Fibroblast of villous mesenchyme (primary cell): ENCODE measurements around the gene UTP25. TPM values are rescaled to one million over a fixed set of nuclear protein-coding genes. Genes with fewer than 3 reads are reported as not detected.

Experiments
- DNase-seq: peaks from one replicate; pipeline ENCODE4 v3.0.0-alpha.2; 2010; ENCODE audit warnings: low read depth
- H3K4me3 ChIP-seq: 2 replicates; pipeline ENCODE4 v1.5.1; 2011; ENCODE audit warnings: low read depth, mild to moderate bottlenecking, low read length
- total RNA-seq: library from RNA; depleted of rRNA; stranded (reverse); fragments of >200 nt; gene quantifications from 2 replicates; pipeline ENCODE4 v1.2.3, GENCODE V29; 2012
- TF ChIP-seq, protein P1 (sequence below): IDR thresholded peaks from 2 replicates; pipeline ENCODE4 v1.5.1; 2012; ENCODE audit warnings: low read depth, mild to moderate bottlenecking, low read length; ENCODE audit not compliant: insufficient read depth

UTP25 gene
- total RNA-seq, 1 donor = 12.1 TPM

DNA sequence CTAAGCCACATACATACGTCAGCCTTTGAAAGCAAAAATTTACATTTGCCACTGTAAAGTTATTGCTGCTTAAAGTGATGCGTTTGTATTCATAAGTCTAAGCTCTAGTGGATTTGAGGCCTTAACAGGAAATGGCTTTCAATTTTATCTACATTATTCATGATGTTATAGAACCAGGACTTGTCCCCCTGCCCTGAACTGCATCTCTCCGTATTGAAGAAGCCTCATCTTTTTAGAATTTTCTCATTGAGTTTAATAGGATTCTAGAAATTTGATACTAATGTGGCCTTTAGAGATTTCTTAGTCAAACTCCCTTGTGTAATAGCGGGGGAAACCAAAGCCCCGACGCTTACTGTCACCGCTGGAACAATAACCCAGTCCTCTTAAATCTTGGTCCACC is 9.9 kb downstream of the UTP25 start:
- TF ChIP-seq, protein P1, sequence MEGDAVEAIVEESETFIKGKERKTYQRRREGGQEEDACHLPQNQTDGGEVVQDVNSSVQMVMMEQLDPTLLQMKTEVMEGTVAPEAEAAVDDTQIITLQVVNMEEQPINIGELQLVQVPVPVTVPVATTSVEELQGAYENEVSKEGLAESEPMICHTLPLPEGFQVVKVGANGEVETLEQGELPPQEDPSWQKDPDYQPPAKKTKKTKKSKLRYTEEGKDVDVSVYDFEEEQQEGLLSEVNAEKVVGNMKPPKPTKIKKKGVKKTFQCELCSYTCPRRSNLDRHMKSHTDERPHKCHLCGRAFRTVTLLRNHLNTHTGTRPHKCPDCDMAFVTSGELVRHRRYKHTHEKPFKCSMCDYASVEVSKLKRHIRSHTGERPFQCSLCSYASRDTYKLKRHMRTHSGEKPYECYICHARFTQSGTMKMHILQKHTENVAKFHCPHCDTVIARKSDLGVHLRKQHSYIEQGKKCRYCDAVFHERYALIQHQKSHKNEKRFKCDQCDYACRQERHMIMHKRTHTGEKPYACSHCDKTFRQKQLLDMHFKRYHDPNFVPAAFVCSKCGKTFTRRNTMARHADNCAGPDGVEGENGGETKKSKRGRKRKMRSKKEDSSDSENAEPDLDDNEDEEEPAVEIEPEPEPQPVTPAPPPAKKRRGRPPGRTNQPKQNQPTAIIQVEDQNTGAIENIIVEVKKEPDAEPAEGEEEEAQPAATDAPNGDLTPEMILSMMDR = no peak
- no peak for DNase-seq

DNA sequence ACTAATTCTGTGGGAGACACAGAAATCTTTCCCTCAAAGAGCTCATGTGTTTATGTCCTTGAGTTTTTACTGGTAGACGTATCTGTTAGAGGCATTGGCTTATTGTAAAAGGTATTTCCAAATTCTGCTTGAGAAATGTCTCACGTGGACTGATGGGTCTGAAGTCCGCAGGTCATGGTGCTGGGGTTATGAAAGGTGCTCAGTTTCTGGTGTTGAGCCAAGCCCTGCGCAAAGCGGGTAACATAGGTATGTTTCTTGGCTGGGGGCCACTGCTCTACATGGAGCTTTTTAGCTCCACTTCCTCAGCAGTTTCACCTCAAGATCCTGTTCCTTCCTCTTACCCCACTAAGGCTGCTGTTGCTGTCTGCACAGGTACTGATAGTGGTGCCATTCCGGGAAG is 10.8 kb downstream of the UTP25 start:
- no peak overlapping the region for H3K4me3 ChIP-seq
- no peak for DNase-seq
- TF ChIP-seq, protein P1 = no peak

More for the DNA sequence above, 9.9 kb downstream of the UTP25 start:
- no peak overlapping the region for H3K4me3 ChIP-seq

DNA sequence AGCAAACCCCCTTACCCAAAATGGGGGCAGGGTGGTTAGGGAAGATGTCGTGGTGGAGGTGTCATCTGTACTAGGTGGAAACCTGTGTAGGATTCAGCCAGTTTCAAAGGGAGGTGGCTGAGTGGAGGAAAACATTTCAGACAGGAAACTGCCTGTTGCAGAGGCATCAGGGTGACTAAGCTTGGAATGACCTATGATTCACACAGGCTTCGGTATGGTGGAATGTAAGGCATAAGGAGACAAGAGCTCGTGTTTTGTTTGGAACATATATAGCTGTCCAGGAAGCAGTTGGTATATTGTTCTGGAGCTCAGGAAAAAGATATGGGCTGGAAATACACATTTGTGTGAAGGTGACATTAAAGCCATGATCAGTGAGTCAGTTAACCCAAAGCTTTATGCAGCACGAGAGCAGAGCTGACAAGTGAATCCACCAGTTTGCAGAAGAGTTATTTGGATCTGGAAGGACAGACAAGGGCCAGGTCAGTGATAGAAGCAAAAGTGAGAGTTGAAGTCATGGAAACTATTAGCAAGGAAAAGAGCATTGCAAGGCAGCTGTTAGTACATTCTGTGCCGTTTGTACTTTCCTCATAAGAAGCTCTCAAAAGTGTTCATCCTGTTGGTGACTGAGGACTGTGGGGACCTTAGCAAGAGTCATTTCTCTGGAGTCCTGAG is 12.2 kb downstream of the UTP25 start:
- TF ChIP-seq, protein P1 = no peak
- peak; percentile 91 for DNase-seq
- no peak overlapping the region for H3K4me3 ChIP-seq

DNA sequence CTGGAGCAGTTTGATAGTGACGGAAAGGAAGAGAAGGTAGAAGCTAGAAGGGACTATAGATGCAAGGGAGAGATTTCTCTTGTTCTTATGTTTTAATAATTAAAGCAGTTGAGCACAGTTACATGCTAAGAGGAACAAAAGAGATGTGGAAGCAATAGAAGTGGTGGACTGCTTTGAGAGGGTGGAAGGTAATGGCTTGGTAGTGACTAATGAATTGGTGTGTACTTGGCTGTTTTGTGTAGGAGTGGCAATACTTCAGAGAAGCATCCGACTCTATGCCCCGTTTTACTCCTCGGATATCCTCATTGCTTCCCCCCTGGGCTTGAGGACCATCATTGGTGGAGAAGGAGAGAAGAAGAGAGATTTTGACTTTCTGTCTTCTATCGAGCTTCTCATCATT is 12.8 kb downstream of the UTP25 start:
- H3K4me3 ChIP-seq = no peak overlapping the region
- TF ChIP-seq, protein P1 = no peak
- DNase-seq = no peak

DNA sequence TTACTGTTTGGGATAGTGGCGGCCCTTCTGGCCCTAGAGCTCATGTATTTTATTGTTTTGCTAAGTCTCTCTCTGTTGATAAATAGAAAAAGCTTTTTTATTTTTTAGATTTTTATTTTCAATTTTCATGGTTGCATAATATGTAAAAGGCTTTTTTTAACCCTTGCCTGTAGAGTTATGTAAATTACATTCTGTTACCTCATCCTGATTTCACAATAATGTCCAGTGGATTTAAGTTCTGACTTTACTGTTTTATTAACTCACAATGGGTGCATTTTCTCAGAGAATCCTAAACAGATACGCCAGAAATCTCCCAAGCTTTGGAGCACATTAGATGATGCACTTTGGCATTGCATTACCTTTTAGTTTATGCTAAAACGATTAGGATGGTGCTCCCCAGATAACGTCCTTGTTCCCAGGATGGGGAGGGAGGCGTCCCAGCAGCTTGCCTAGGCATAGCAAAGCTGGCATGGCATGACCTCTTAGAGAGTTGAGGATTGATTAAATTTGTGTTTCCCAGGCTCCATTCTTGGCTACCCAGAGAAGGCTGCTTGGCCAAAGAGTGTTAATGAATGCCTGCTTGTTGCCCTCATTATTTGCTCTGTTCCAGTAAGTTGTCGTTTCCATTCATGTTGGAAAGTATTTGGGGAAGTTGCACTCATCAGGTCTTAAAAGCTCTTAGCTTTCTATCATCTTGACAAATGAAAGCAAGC is 17.1 kb downstream of the UTP25 start:
- TF ChIP-seq, protein P1 = no peak
- no peak overlapping the region for H3K4me3 ChIP-seq
- DNase-seq = peak; percentile 37

DNA sequence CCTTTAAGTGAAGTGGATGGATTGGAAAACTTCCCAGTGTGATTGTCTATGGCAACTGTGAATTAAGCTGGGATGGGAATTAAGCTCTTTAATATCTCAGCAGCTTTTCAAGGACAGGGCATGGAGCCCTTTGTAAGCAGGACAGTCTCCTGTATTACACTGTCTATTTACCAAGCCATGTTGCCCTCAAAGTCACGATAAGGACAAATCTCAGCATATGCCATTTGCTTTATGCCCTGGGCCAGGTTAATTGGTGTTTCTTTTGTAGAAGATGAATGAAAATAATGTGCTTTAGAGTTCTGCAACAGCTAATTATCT is 17.6 kb downstream of the UTP25 start:
- H3K4me3 ChIP-seq = no peak overlapping the region
- TF ChIP-seq, protein P1 = no peak
- DNase-seq = no peak
